NCI-H2107 treated with DMSO at 0.1 percent for 48 hours (cell line): Measurements from ENCODE around the gene RAMP1.
"Not testable (repeated sequence)": the region's sequence is repeated elsewhere in the genome, so short reads cannot be mapped to it uniquely, and the experiment has no call there.

Experiments used
- DNase-seq: peaks from one replicate; lab custom pipeline; 2025; ENCODE audit not compliant: unreplicated experiment; lab: John Stamatoyannopoulos, UW

Gene RAMP1

DNA sequence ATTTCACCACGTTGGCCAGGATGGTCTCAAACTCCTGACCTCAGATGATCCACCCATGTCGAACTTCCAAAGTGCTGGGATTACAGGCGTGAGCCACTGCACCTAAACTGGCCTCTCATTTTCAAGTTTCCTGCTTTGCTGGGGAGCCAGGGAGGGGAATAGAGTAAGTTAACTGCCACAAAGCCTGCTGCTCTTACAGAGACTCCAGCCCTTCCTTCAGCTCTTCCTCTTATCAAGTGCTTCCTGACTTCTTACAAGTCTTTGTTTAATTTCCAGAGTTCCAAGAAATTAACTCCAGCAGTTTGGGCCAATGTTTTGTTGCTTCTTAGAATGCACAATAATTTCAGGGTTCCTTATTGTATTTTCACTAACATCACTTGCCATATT lies 83.1 kb downstream of the RAMP1 start:
- no peak for DNase-seq

- no peak for DNase-seq
These were observed 84.1 kb downstream of the RAMP1 start for GRCh38 chr2:237943395-237944094.

- DNase-seq, result no peak
These were observed 84.9 kb downstream of the RAMP1 start for GRCh38 chr2:237944302-237944701.

DNA sequence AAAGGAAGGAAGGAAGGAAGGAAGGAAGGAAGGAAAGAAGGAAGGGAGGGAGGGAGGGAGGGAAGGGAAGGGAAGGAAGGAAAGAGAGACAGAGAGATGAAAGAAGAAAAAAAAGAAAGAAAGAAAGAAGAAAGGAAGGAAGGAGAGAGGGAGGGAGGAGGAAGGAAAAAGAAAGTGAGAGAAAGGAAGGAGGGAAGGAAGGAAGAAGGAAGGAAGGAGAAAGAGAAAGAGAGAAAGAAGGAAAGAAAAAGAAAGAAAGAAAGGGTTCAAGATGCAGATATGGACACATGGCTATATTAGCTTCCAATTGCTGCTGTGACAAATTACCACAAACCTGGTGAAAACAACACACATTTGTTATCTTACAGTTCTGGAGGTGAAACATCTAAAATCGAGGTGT lies 87.0 kb downstream of the RAMP1 start:
- DNase-seq, result no peak

- not testable (repeated sequence) for DNase-seq
These were observed 91.9 kb downstream of the RAMP1 start for GRCh38 chr2:237951354-237951753.

GRCh38 chr2:237951878-237952277 lies 92.5 kb downstream of the RAMP1 start:
- no peak for DNase-seq

- DNase-seq, result no peak
These were observed 93.4 kb downstream of the RAMP1 start for GRCh38 chr2:237952851-237953250.

DNA sequence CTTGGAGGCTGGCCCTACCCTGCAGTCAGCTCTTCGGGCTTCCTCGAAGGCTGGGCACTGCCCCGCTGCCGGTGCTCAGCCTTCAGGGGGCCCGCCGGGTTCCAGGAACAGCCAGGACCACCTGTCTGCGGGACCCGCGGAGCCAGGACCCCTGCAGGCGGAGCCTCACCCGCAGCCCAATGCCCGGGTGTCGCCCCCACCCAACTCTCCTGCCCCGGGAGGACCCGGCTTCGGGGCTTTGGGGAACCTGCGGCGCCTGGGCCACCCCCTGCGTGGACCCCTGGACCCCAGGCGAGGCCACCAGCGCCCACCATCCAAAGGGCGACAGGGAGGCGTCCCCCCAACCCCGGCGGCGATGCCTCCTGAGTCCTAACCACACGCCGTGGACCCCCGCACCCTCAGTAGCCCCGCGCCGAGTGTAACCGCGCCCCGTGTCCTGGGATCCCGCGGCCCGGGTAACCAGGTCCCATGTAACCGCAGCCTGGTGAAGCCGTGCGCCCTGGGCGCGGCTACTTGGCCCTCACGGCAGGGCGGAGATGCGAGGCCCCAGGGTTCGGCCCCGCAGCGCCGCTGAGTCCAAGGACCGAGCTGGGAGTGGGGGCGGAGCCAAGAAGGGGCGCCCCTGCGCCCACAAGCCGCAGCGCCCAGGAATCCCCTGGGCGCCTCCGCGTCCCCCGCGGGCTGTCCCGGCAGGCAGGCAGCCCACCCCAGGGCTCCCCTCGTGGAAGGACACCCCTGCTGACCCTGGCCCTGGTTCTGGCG lies 96.4 kb downstream of the RAMP1 start:
- no peak for DNase-seq

GRCh38 chr2:237956402-237956736 lies 96.9 kb downstream of the RAMP1 start:
- no peak for DNase-seq

DNA sequence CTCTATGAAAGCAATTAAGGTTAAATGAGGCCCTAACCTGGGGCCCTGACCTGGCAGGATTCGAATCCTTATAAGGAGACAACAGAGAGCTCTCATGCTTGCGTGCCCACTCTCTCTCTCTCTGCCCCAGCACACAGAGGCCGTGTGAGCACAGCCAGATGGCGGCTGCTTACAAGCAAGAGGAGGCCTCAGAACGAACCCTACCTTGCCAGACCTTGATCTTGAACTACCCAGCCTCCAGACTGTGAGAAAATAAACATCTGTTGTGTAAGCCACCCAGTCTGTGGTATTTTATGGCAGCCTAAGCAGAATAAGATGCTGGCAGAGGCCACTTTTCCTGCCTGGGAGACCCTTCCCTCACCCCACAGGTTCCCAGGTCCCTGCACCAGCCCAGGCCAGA lies 102.2 kb downstream of the RAMP1 start:
- no peak for DNase-seq
